CD14-positive monocyte (primary cell): ENCODE measurements around the gene SNX19. TPM values are rescaled to one million over a fixed set of nuclear protein-coding genes. Genes with fewer than 3 reads are reported as not detected.

Source experiments
- DNase-seq, 3 donors: peaks; one replicate each; pipeline ENCODE4 v3.0.0-alpha.2; 2011 to 2022
- H2AFZ ChIP-seq: 2 replicates; pipeline ENCODE4 v1.6.0; 2012; ENCODE audit warnings: mild to moderate bottlenecking, low read depth, low read length, inconsistent platforms; ENCODE audit not compliant: insufficient read depth, poor library complexity, severe bottlenecking
- H3K27ac ChIP-seq, 2 donors: 1 replicate in 1 of 2; 2 replicates in 1 of 2; pipeline ENCODE4 v1.5.1; 2012 to 2013; ENCODE audit warnings: low read length in 2 of 2, control low read depth in 1 of 2, inconsistent platforms in 1 of 2, low read depth in 1 of 2, mild to moderate bottlenecking in 1 of 2
- H3K27me3 ChIP-seq, 2 donors: one replicate each; pipeline versions ENCODE4 v1.6.0 to v1.6.1; 2011 to 2013; ENCODE audit warnings: low read length in 2 of 2; ENCODE audit not compliant: control insufficient read depth in 2 of 2, insufficient read depth in 2 of 2
- H3K36me3 ChIP-seq, 2 donors: replicated peaks in 1 of 2; 1 replicate in 1 of 2; 2 replicates in 1 of 2; pipeline versions ENCODE4 v1.5.1 to v1.6.1; 2012 to 2013; ENCODE audit warnings: low read length in 2 of 2, control low read depth in 1 of 2, inconsistent platforms in 1 of 2, mild to moderate bottlenecking in 1 of 2; ENCODE audit not compliant: insufficient read depth in 2 of 2, control insufficient read depth in 1 of 2
- H3K4me1 ChIP-seq, 2 donors: 1 replicate in 1 of 2; 2 replicates in 1 of 2; pipeline versions ENCODE4 v1.5.1 to v1.6.1; 2012 to 2013; ENCODE audit warnings: low read length in 2 of 2, control low read depth in 1 of 2, inconsistent platforms in 1 of 2, mild to moderate bottlenecking in 1 of 2, moderate library complexity in 1 of 2; ENCODE audit not compliant: insufficient read depth in 2 of 2, control insufficient read depth in 1 of 2
- H3K4me2 ChIP-seq: replicated peaks from 2 replicates; pipeline ENCODE3; 2012; ENCODE audit warnings: low read length, moderate library complexity, mild to moderate bottlenecking; ENCODE audit not compliant: poor library complexity, severe bottlenecking; ENCODE audit errors: extremely low read depth
- H3K4me3 ChIP-seq, 3 experiments: fragments of 200-600 bp in 1 of 3; sonication (generic) in 1 of 3; replicated peaks in 1 of 3; 1 replicate in 2 of 3; 2 replicates in 1 of 3; pipeline ENCODE4 v1.5.1; 2011 to 2013; ENCODE audit warnings: low read length in 3 of 3, mild to moderate bottlenecking in 3 of 3, control low read depth in 2 of 3, low read depth in 2 of 3, inconsistent platforms in 1 of 3, moderate library complexity in 1 of 3
- H3K79me2 ChIP-seq: 2 replicates; pipeline ENCODE4 v1.6.0; 2012; ENCODE audit warnings: mild to moderate bottlenecking, control low read depth, inconsistent platforms, low read length, moderate library complexity; ENCODE audit not compliant: insufficient read depth
- H3K9ac ChIP-seq: 2 replicates; pipeline ENCODE4 v1.6.0; 2017; ENCODE audit warnings: low read length, mild to moderate bottlenecking; ENCODE audit not compliant: insufficient read depth, poor library complexity, severe bottlenecking
- H3K9me3 ChIP-seq, 2 donors: replicated peaks in 1 of 2; 1 replicate in 1 of 2; 2 replicates in 1 of 2; pipeline versions ENCODE4 v1.5.1 to v1.6.1; 2012 to 2013; ENCODE audit warnings: low read length in 2 of 2, control low read depth in 1 of 2; ENCODE audit not compliant: control insufficient read depth in 1 of 2, insufficient read depth in 1 of 2
- H4K20me1 ChIP-seq: 2 replicates; pipeline ENCODE4 v1.6.0; 2012; ENCODE audit warnings: mild to moderate bottlenecking, low read length, control low read depth, moderate library complexity; ENCODE audit not compliant: insufficient read depth
- H3K27ac Mint-ChIP-seq, 7 donors: one replicate each; pipeline ENCODE4 v1.8.0; 2020; ENCODE audit warnings: mild to moderate bottlenecking in 7 of 7, mixed read lengths in 7 of 7, moderate library complexity in 6 of 7, inconsistent platforms in 2 of 7
- H3K27me3 Mint-ChIP-seq, 3 donors: one replicate each; pipeline ENCODE4 v1.8.0; 2021 to 2022; ENCODE audit warnings: low read depth in 3 of 3, mild to moderate bottlenecking in 3 of 3, mixed read lengths in 3 of 3, moderate library complexity in 3 of 3, inconsistent platforms in 1 of 3
- H3K36me3 Mint-ChIP-seq, 2 donors: one replicate each; pipeline ENCODE4 v1.8.0; 2020; ENCODE audit warnings: mixed read lengths in 2 of 2, inconsistent platforms in 1 of 2, mild to moderate bottlenecking in 1 of 2
- H3K4me1 Mint-ChIP-seq: one replicate; pipeline ENCODE4 v1.8.0; 2020; ENCODE audit warnings: mild to moderate bottlenecking, mixed read lengths
- H3K4me3 Mint-ChIP-seq, 2 donors: one replicate each; pipeline ENCODE4 v1.8.0; 2020; ENCODE audit warnings: mild to moderate bottlenecking in 2 of 2, mixed read lengths in 2 of 2, moderate library complexity in 1 of 2
- H3K9me3 Mint-ChIP-seq, 7 donors: one replicate each; pipeline ENCODE4 v1.8.0; 2020 to 2022; ENCODE audit warnings: mixed read lengths in 7 of 7, mild to moderate bottlenecking in 6 of 7, moderate library complexity in 6 of 7, inconsistent platforms in 2 of 7
- WGBS: methylation state at CpG from one replicate; pipeline ENCODE4 v1.1.5; 2013; ENCODE audit warnings: missing lambda C conversion rate; ENCODE audit not compliant: insufficient coverage; 5-methylcytosine and 5-hydroxymethylcytosine counted together
- intact Hi-C, 2 donors: fragments of 100-400 bp; cut with micrococcal nuclease; formaldehyde crosslinking; loops; one replicate each; pipeline versions ENCODE4 v1.15.0 to v1.15.1; 2023
- polyA plus RNA-seq, 3 donors: library from polyadenylated mRNA; depleted of rRNA in 1 of 3; unstranded in 2 of 3; stranded (reverse) in 1 of 3; fragments of 300-500 nt in 2 of 3; fragments of >200 nt in 1 of 3; fragmentation: Illumina TruSeq in 2 of 3; gene quantifications; 1 replicate in 2 of 3; 2 replicates in 1 of 3; pipeline ENCODE4 v1.2.3, GENCODE V29; 2012 to 2021
- TF ChIP-seq, protein P1 (sequence below): fragments of 200-600 bp; IDR thresholded peaks from one replicate; pipeline ENCODE4 v1.8.0; 2022; ENCODE audit warnings: antibody characterized with exemption, mild to moderate bottlenecking

Gene SNX19
- polyA plus RNA-seq, 3 donors: 13.6 to 23.3 (median 17.6) TPM

DNA sequence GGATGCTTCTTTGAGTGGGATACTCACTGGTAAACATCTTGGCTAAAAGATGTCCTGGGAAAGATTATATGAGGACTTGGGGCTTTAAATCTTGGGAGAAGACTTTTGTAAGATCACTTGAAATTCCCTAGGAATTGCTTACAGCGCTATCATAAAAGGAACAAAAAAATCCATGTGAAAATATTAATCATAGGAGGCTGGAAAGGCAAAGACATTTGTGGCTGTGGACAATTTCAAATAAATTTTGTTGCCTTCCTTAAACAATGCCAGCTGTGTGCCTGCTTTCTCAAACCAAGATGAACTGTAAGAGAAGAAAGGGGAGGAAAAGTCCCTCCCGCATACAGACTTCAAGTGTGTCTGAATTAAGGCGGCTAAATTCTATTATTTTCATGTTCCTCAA is 75.6 kb downstream of the SNX19 start:
- peaks cover 0 to 16% (median 9%) of the 10 kb centered on the region in 7 donors for H3K9me3 Mint-ChIP-seq
- H3K27ac Mint-ChIP-seq: peak overlapping the region in 1 of 7 donors; percentile 46
- no peaks in the 10 kb centered on the region for H3K4me1 Mint-ChIP-seq
- no peak overlapping the region for H3K4me2 ChIP-seq
- H3K36me3 ChIP-seq: no peaks in the 10 kb centered on the region
- TF ChIP-seq, protein P1, sequence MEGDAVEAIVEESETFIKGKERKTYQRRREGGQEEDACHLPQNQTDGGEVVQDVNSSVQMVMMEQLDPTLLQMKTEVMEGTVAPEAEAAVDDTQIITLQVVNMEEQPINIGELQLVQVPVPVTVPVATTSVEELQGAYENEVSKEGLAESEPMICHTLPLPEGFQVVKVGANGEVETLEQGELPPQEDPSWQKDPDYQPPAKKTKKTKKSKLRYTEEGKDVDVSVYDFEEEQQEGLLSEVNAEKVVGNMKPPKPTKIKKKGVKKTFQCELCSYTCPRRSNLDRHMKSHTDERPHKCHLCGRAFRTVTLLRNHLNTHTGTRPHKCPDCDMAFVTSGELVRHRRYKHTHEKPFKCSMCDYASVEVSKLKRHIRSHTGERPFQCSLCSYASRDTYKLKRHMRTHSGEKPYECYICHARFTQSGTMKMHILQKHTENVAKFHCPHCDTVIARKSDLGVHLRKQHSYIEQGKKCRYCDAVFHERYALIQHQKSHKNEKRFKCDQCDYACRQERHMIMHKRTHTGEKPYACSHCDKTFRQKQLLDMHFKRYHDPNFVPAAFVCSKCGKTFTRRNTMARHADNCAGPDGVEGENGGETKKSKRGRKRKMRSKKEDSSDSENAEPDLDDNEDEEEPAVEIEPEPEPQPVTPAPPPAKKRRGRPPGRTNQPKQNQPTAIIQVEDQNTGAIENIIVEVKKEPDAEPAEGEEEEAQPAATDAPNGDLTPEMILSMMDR: no peak
- no peaks in the 10 kb centered on the region for H3K36me3 Mint-ChIP-seq
- H4K20me1 ChIP-seq: no peaks in the 10 kb centered on the region
- WGBS: no CpG with 5 or more reads among the region's 3 CpGs
- no peak overlapping the region for H3K9ac ChIP-seq
- peaks cover 0 to 3% of the 10 kb centered on the region in 2 donors for H3K9me3 ChIP-seq
- no peaks in the 10 kb centered on the region for H3K27me3 ChIP-seq
- H3K4me1 ChIP-seq: no peaks in the 10 kb centered on the region
- no peak overlapping the region for H3K4me3 ChIP-seq
- no peak overlapping the region for H3K4me3 Mint-ChIP-seq
- intact Hi-C loops: no loop called here
- no peak overlapping the region for H3K27ac ChIP-seq
- H3K27me3 Mint-ChIP-seq: peaks cover 7 to 17% (median 7%) of the 10 kb centered on the region in 3 donors
- no peak for DNase-seq
- H3K79me2 ChIP-seq: no peaks in the 10 kb centered on the region
- no peak overlapping the region for H2AFZ ChIP-seq

DNA sequence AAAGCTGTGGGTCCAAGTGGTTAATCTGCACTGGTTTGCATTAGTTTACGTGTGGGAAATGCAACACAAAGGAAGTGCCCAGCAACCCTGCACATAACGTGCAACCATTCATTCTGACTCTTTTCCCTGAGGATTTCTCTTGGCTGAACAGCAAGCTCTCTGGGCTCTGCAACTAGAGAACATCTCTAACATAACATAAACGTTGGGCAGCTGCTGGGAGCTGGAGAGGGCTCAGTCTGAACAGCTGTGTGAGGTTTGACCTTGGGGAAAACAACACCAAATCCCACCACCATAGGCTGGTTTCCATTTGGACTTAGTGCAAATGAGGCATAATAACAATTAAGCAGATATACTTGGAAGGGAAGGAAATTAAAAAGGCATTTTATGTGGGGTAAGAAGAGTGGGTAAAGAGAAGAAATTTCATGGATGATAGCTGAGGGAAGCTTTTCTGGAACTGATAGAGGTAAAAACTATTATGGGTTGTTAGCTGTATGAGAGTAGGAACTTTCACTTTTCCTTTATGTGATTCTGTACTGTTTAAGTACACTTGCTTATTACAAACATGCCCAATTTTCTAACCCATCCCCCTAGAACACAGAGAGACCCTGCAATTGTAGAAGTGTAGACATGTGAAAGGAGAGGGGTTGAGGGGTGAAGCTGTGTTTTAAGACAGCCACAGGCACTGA is 76.2 kb downstream of the SNX19 start:
- Histone ChIP-seq H3K4me3 (no peak overlapping the region), H3K27ac (no peak overlapping the region), H3K79me2 (no peaks in the 10 kb centered on the region), H3K27me3 (no peaks in the 10 kb centered on the region), H4K20me1 (no peaks in the 10 kb centered on the region), H3K36me3 (no peaks in the 10 kb centered on the region), H3K4me2 (no peak overlapping the region), H3K9ac (no peak overlapping the region), H3K4me1 (no peaks in the 10 kb centered on the region), H3K9me3 (peaks cover 0 to 3% of the 10 kb centered on the region in 2 donors), H2AFZ (no peak overlapping the region)
- 100% methylated on average over 1 of the region's 3 CpGs for WGBS
- Mint-ChIP-seq H3K36me3 (no peaks in the 10 kb centered on the region), H3K9me3 (peaks cover 0 to 16% (median 9%) of the 10 kb centered on the region in 7 donors), H3K4me1 (no peaks in the 10 kb centered on the region), H3K4me3 (no peak overlapping the region), H3K27ac (peak overlapping the region in 1 of 7 donors; percentile 46), H3K27me3 (peaks cover 6 to 17% (median 7%) of the 10 kb centered on the region in 3 donors)
- TF ChIP-seq, protein P1: no peak
- intact Hi-C loops: no loop called here
- DNase-seq: no peak
